K562 (cell line): Measurements from ENCODE around the gene ZBTB48. TPM values are rescaled to one million over a fixed set of nuclear protein-coding genes. Genes with fewer than 3 reads are reported as not detected.

Experiments
- BCLAF1 ChIP-seq, 2 experiments: fragments of 450-650 bp in 1 of 2; IDR thresholded peaks; 2 replicates each; pipeline ENCODE4 v1.6.1; 2011 to 2017; ENCODE audit warnings: low read depth in 2 of 2, antibody characterized with exemption in 1 of 2, borderline replicate concordance in 1 of 2, low read length in 1 of 2, mild to moderate bottlenecking in 1 of 2, mixed read lengths in 1 of 2; ENCODE audit not compliant: control insufficient read depth in 1 of 2
- E2F6 ChIP-seq, 2 experiments: IDR thresholded peaks; 2 replicates each; pipeline ENCODE4 v1.6.1; 2011; ENCODE audit warnings: borderline replicate concordance in 1 of 2, control low read depth in 1 of 2, low read depth in 1 of 2, low read length in 1 of 2, mild to moderate bottlenecking in 1 of 2, mixed read lengths in 1 of 2, moderate library complexity in 1 of 2; ENCODE audit not compliant: insufficient read depth in 1 of 2, insufficient read length in 1 of 2, poor library complexity in 1 of 2, severe bottlenecking in 1 of 2; ENCODE audit errors: extremely low read depth in 1 of 2
- ELF4 ChIP-seq: fragments of 450-650 bp; formaldehyde crosslinking; IDR thresholded peaks from 2 replicates; pipeline ENCODE4 v1.4.0; 2022; ENCODE audit warnings: missing genetic modification characterization
- ESRRA ChIP-seq: fragments of 450-650 bp; IDR thresholded peaks from 2 replicates; pipeline ENCODE4 v1.6.1; 2014; ENCODE audit warnings: low read depth, mild to moderate bottlenecking, moderate library complexity, borderline replicate concordance
- FOXJ2 ChIP-seq: fragments of 200-800 bp; sonication (Bioruptor generic); IDR thresholded peaks from 2 replicates; pipeline ENCODE4 v1.6.1; 2016; ENCODE audit warnings: missing genetic modification characterization, missing compliant biosample characterization
- GMEB1 ChIP-seq: fragments of 250-450 bp; sonication (Bioruptor Pico); IDR thresholded peaks from 2 replicates; pipeline ENCODE4 v1.4.0; 2020; ENCODE audit warnings: mild to moderate bottlenecking
- KDM5B ChIP-seq: fragments of 200-600 bp; sonication (generic); IDR thresholded peaks from 2 replicates; pipeline ENCODE4 v1.6.1; 2012; ENCODE audit warnings: low read depth, mild to moderate bottlenecking, moderate library complexity, low read length, control low read depth, inconsistent platforms; ENCODE audit not compliant: insufficient replicate concordance
- MECOM ChIP-seq: fragments of 250-450 bp; sonication (Bioruptor Pico); IDR thresholded peaks from 2 replicates; pipeline ENCODE4 v1.8.0; 2022; ENCODE audit warnings: inconsistent platforms
- MEIS2 ChIP-seq: fragments of 450-650 bp; IDR thresholded peaks from 2 replicates; pipeline ENCODE4 v1.6.1; 2014; ENCODE audit warnings: mild to moderate bottlenecking; ENCODE audit not compliant: partially characterized antibody
- NFIX ChIP-seq: fragments of 250-450 bp; sonication (Bioruptor Pico); IDR thresholded peaks from 2 replicates; pipeline ENCODE4 v1.4.0; 2020; ENCODE audit warnings: low read depth, mild to moderate bottlenecking, moderate library complexity
- NR2F6 ChIP-seq: fragments of 450-650 bp; formaldehyde crosslinking; IDR thresholded peaks from 2 replicates; pipeline ENCODE4 v1.4.0; 2020; ENCODE audit warnings: mild to moderate bottlenecking
- PATZ1 ChIP-seq: fragments of 250-450 bp; sonication (Bioruptor Pico); IDR thresholded peaks from 2 replicates; pipeline ENCODE4 v1.5.0; 2020; ENCODE audit warnings: mild to moderate bottlenecking, borderline replicate concordance
- SMAD4 ChIP-seq: fragments of 250-450 bp; sonication (Bioruptor Pico); conservative IDR thresholded peaks from 2 replicates; pipeline ENCODE4 v1.8.0; 2021; ENCODE audit warnings: inconsistent platforms, mild to moderate bottlenecking, moderate library complexity
- SMARCA4 ChIP-seq: fragments of 450-650 bp; IDR thresholded peaks from 2 replicates; pipeline ENCODE4 v1.6.1; 2016
- SP1 ChIP-seq: sonication (generic); formaldehyde crosslinking; IDR thresholded peaks from 2 replicates; pipeline ENCODE4 v1.8.1; 2022; ENCODE audit warnings: mild to moderate bottlenecking, missing genetic modification reagents
- ZBTB1 ChIP-seq: sonication (generic); formaldehyde crosslinking; IDR thresholded peaks from 2 replicates; pipeline ENCODE4 v1.8.1; 2023; ENCODE audit warnings: missing genetic modification reagents, low read depth, mild to moderate bottlenecking, borderline replicate concordance
- ZNF76 ChIP-seq: fragments of 250-450 bp; sonication (Bioruptor Pico); IDR thresholded peaks from 2 replicates; pipeline ENCODE4 v1.4.0; 2020; ENCODE audit warnings: mild to moderate bottlenecking, moderate library complexity, borderline replicate concordance
- polyA plus RNA-seq, 8 experiments: library from polyadenylated mRNA; depleted of rRNA in 4 of 8; stranded (reverse) in 5 of 8; unstranded in 3 of 8; fragments of >200 nt; fragmentation: Nextera tagmentation in 2 of 8; fragmentation: Illumina TruSeq in 1 of 8; extraction: Ambion mirVana in 2 of 8; extraction: Trizol in 1 of 8; gene quantifications; 2 replicates each; pipeline versions ENCODE4 v1.2.1 to v1.2.3, GENCODE V29; 2011 to 2014; ENCODE audit warnings: inconsistent platforms in 1 of 8, missing spikeins in 1 of 8
- total RNA-seq, 7 experiments: library from RNA; depleted of rRNA in 6 of 7; stranded (reverse); fragments of >200 nt in 6 of 7; fragmentation: Illumina TruSeq in 2 of 7; extraction: Trizol in 2 of 7; gene quantifications; 2 replicates each; pipeline versions ENCODE4 v1.2.1 to v1.2.3, GENCODE V29; 2011 to 2021; ENCODE audit warnings: low replicate concordance in 1 of 7

ZBTB48 gene
- total and polyA plus RNA-seq, 9 of the 15 experiments (the other 6 are each of a cell fraction or from before 2014, with no cell fraction given) = 1.9 to 66.9 (median 29.5) TPM

- TF ChIP-seq BCLAF1 (IDR thresholded peaks at IDR 0.05; ENCODE audit: borderline replicate concordance in 1 of 2, control insufficient read depth in 1 of 2, low read depth in 2 of 2, low read length in 1 of 2) = 0 out of 4 replicates have a peak, but pooled peaks of 1 of the 2 experiments have one; percentile 43
- peak; percentile 56 for TF ChIP-seq KDM5B
- TF ChIP-seq PATZ1 (CRISPR knock-in tag) = no peak
- TF ChIP-seq SMAD4 (CRISPR knock-in tag) = peak; percentile 19; the same call in 1 of the 2 replicates
- TF ChIP-seq FOXJ2 = peak; percentile 96
- 0 out of 2 replicates have a peak, but pooled peaks have one; percentile 11 for TF ChIP-seq NR2F6
- TF ChIP-seq ELF4 = 0 out of 2 replicates have a peak, but pooled peaks have one; percentile 19
- TF ChIP-seq SP1 (CRISPR knock-in tag) = peak; percentile 36
- TF ChIP-seq E2F6 (IDR thresholded peaks at IDR 0.05; ENCODE audit: borderline replicate concordance in 1 of 2, extremely low read depth in 1 of 2, insufficient read depth in 1 of 2, insufficient read length in 1 of 2, low read depth in 1 of 2, low read length in 1 of 2, poor library complexity in 1 of 2, severe bottlenecking in 1 of 2) = no peak
- TF ChIP-seq GMEB1 = 0 out of 2 replicates have a peak, but pooled peaks have one; percentile 14
- peak; percentile 61; the same call in 1 of the 2 replicates for TF ChIP-seq SMARCA4
- TF ChIP-seq ZNF76 (CRISPR knock-in tag) = no peak
- peak; percentile 27; the same call in 1 of the 2 replicates for TF ChIP-seq ESRRA
- TF ChIP-seq ZBTB1 (CRISPR knock-in tag) = 0 out of 2 replicates have a peak, but pooled peaks have one; percentile 2
- no peak for TF ChIP-seq MECOM (CRISPR knock-in tag)
- TF ChIP-seq MEIS2 = peak; percentile 29
- TF ChIP-seq NFIX (CRISPR knock-in tag) = peak; percentile 3; the same call in 1 of the 2 replicates
Observed at GRCh38 chr1:6601049-6601922, 21.5 kb downstream of the ZBTB48 start (continued).
